Gastroesophageal sphincter (tissue), 3 donors: Measurements from ENCODE around the gene CUBN.

Source experiments
- CTCF ChIP-seq, 4 experiments: fragments of 200-600 bp in 2 of 4; fragments of 450-650 bp in 2 of 4; sonication (generic) in 1 of 4; IDR thresholded peaks; one replicate each; pipeline ENCODE4 v1.5.1; 2017 to 2019; ENCODE audit warnings: antibody characterized with exemption in 4 of 4, mild to moderate bottlenecking in 2 of 4, moderate library complexity in 2 of 4
- POLR2A ChIP-seq, 2 donors: fragments of 450-650 bp; IDR thresholded peaks; one replicate each; pipeline ENCODE4 v1.6.1; 2017; ENCODE audit warnings: antibody characterized with exemption in 2 of 2, mild to moderate bottlenecking in 2 of 2, moderate library complexity in 1 of 2

- TF ChIP-seq POLR2A (IDR thresholded peaks at IDR 0.05) (no peak), CTCF (IDR thresholded peaks at IDR 0.05) (no peak)
These were observed 124.7 kb downstream of the CUBN start for GRCh38 chr10:17004801-17005380.
